ENCODE data around the gene TSPAN15. TPM values are rescaled to one million over a fixed set of nuclear protein-coding genes. Genes with fewer than 3 reads are reported as not detected.

The TSPAN15 gene
- total RNA-seq: 0.20 and 0.73 TPM in 2 replicates

DNA sequence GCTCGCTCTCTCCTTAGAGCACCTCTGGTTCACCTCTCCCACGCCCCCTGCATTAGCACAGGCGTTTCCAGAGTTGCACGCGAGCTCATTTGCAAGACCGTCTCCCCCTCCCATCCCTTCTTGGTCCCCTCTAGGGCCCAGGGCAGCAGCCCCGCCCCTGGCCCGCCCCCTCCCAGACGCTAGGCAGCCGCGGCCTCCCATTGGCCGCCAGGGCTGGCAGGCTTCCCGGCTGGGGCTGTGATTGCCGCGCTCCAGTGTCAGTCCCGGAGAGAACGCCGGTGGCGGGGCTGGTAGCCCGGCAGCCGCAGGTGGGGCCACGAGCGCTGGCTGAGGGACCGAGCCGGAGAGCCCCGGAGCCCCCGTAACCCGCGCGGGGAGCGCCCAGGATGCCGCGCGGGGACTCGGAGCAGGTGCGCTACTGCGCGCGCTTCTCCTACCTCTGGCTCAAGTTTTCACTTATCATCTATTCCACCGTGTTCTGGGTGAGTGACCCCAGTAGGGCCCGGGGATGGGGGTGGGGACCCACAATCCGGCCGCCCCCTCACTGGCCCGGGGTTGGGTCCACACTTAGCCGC is at the start of gene TSPAN15:
Gene TSPAN15, plus strand, starts transcription at position 257 of the 575 bp plus-strand sequence. Its CDS starts 130 bp downstream, at position 387.

GRCh38 chr10:69416695-69417094 is 34.6 kb upstream of the TSPAN15 start, which contains the start of gene TACR2:
TSS of gene TACR2 (minus strand) at chr10:69416918. CDS start at chr10:69416323, 595 bp downstream.

Other genes starting within 250 kb of the TSPAN15 start
- 0.20 TPM in 1 of 2 replicates, not detected in the other for gene HKDC1, start 231.1 kb upstream of the TSPAN15 start, total RNA-seq
- gene HK1, start 173.0 kb upstream of the TSPAN15 start, total RNA-seq: 84.5 and 112 TPM in 2 replicates
- 0.20 TPM in 1 of 2 replicates, not detected in the other for gene TACR2, start 34.5 kb upstream of the TSPAN15 start, total RNA-seq
- not detected in 2 replicates for gene NEUROG3, start 122.0 kb downstream of the TSPAN15 start, total RNA-seq
- gene FAM241B, start 178.8 kb downstream of the TSPAN15 start, total RNA-seq: not detected in 2 replicates